Measurements from ENCODE around the gene IFITM2.

DNA sequence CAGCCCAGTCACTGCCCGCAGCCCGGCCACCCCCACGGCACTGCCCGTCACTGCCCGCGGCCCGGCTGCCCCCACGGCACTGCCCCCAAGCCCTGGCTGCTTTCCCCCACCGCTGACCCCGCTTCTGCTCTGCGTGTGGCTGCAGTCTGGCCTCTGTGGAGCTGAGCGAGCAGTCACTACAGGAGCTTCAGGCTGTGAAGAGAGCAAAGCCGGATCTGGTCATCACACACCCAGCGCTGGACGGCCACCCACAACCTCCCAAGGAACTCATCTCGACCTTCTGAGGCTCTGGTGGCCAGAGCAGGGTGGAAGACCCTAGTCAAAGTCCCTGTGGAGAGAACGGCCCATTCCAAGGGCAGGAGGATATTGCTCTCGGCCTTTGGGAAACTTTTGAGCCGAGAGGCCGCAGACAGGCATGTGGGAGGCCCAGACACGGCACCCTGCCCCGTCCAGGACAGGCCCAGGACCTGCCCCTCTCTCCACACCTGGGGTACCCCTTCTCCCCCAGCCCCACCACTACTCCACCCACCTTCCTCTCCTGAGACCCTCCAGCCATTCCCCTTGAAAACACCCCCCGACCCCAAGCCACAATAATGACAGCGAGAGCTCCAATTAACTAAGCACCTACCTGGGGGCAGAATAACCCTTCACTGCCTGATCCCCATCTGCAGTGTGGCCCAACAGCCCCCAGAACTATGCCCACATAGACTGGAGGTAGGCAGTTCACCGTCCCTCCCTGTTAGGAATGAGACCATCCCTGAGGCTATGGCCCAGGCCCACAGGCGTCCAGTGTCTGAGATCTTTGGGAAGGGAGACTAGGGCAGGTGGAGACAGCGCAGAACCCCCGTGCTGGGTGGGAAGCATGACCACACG is 22.4 kb upstream of the IFITM2 start:
- TF ChIP-seq, protein P1, sequence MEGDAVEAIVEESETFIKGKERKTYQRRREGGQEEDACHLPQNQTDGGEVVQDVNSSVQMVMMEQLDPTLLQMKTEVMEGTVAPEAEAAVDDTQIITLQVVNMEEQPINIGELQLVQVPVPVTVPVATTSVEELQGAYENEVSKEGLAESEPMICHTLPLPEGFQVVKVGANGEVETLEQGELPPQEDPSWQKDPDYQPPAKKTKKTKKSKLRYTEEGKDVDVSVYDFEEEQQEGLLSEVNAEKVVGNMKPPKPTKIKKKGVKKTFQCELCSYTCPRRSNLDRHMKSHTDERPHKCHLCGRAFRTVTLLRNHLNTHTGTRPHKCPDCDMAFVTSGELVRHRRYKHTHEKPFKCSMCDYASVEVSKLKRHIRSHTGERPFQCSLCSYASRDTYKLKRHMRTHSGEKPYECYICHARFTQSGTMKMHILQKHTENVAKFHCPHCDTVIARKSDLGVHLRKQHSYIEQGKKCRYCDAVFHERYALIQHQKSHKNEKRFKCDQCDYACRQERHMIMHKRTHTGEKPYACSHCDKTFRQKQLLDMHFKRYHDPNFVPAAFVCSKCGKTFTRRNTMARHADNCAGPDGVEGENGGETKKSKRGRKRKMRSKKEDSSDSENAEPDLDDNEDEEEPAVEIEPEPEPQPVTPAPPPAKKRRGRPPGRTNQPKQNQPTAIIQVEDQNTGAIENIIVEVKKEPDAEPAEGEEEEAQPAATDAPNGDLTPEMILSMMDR (IDR thresholded peaks at IDR 0.05), result no peak
- no peak for TF ChIP-seq EZH2 (IDR thresholded peaks at IDR 0.05; ENCODE audit: borderline replicate concordance, insufficient read depth, low read depth, low read length, poor library complexity, severe bottlenecking)

Measured in B cell (primary cell).